IPS-20b (cell line): ENCODE results near the gene CDC37L1.

ENCODE experiments used
- H3K27ac ChIP-seq: one replicate; pipeline ENCODE4 v1.5.1; 2013; ENCODE audit warnings: low read length
- H3K27me3 ChIP-seq: 2 replicates; pipeline ENCODE4 v1.6.1; 2013; ENCODE audit warnings: mild to moderate bottlenecking, low read length, inconsistent platforms; ENCODE audit not compliant: insufficient read depth
- H3K36me3 ChIP-seq: 2 replicates; pipeline ENCODE4 v1.6.1; 2013; ENCODE audit warnings: low read depth, mild to moderate bottlenecking, inconsistent platforms, low read length, moderate library complexity; ENCODE audit not compliant: insufficient read depth
- H3K4me1 ChIP-seq: 2 replicates; pipeline ENCODE4 v1.6.1; 2013; ENCODE audit warnings: mild to moderate bottlenecking, control low read depth, inconsistent platforms, low read length, moderate library complexity; ENCODE audit not compliant: insufficient read depth
- H3K4me3 ChIP-seq: 2 replicates; pipeline ENCODE4 v1.5.1; 2013; ENCODE audit warnings: mild to moderate bottlenecking, low read length, inconsistent platforms
- H3K9ac ChIP-seq: 2 replicates; pipeline ENCODE4 v1.6.1; 2013; ENCODE audit warnings: low read depth, mild to moderate bottlenecking, inconsistent platforms, low read length, moderate library complexity
- H3K9me3 ChIP-seq: 2 replicates; pipeline ENCODE4 v1.6.1; 2013; ENCODE audit warnings: mild to moderate bottlenecking, low read depth, low read length, inconsistent platforms; ENCODE audit not compliant: insufficient read depth

CDC37L1 gene

DNA sequence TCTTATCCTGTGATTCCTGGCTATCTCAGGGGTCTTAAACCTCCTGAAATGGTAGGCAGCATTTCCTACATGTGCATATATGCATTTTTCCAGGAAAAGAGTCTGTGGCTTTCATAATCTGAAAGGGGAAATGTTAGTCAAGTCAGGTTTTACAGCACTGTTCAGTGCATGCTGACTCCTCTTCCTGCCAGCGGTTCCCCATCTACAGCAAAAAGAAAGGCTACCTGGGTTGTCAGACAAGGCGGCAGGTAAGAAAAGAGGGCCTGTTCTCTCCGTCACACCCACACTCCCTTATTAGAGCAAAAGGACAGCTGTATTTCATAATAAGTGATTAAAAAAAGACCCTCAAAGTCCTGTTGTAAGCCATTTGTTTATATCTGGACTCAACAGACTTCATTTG lies 8.8 kb upstream of the CDC37L1 start:
- H3K4me1 ChIP-seq, result peaks cover 10% of the 10 kb centered on the region; the same call in 1 of the 2 replicates
- H3K9ac ChIP-seq, result no peak overlapping the region
- H3K9me3 ChIP-seq, result no peaks in the 10 kb centered on the region
- peaks cover 17% of the 10 kb centered on the region; the same call in 1 of the 2 replicates for H3K27me3 ChIP-seq
- H3K36me3 ChIP-seq, result no peaks in the 10 kb centered on the region
- no peak overlapping the region for H3K4me3 ChIP-seq
- no peak overlapping the region for H3K27ac ChIP-seq

DNA sequence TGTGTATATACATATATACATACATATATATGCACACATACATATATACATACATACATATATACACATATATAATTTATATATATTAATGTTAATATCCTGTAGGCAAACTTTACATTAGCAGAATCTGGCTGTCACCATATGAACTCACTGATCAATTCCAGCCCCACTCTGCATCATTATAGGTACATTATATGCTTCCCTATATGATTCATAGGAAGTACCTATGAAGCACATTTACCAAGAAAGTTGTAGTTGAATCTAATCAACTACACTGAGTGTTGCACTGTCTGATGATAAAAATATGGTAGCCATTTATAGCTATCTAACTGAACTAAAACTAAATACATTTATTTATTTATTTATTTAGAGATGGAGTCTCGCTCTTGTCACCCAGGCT lies 7.6 kb upstream of the CDC37L1 start:
- no peaks in the 10 kb centered on the region for H3K36me3 ChIP-seq
- no peak overlapping the region for H3K9ac ChIP-seq
- H3K4me1 ChIP-seq, result peaks cover 5% of the 10 kb centered on the region; the same call in 1 of the 2 replicates
- peaks cover 8% of the 10 kb centered on the region; the same call in 1 of the 2 replicates for H3K27me3 ChIP-seq
- no peak overlapping the region for H3K4me3 ChIP-seq
- H3K27ac ChIP-seq, result no peak overlapping the region
- H3K9me3 ChIP-seq, result no peaks in the 10 kb centered on the region

DNA sequence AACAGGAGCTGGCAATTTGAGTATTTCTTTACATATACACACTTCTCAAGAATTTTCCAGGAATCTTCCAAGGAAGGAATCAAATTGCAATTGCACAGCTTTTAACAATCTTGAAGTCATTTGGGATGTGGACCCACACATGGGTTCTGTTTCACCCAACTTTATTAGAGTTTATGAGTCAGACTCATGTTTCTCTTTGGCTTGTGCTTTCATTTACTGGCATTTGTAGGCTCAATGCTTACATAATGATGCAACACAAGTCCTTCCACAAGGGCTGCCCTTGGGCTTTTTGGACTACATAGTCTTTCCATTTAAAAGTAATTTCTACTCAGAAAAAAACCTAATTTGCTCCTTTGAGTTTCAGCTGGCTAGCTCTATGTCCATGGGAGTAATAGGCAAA lies 4.6 kb upstream of the CDC37L1 start:
- H3K4me1 ChIP-seq, result peaks cover 14% of the 10 kb centered on the region; the same call in 1 of the 2 replicates
- H3K4me3 ChIP-seq, result no peak overlapping the region
- no peak overlapping the region for H3K27ac ChIP-seq
- no peaks in the 10 kb centered on the region for H3K9me3 ChIP-seq
- no peaks in the 10 kb centered on the region for H3K36me3 ChIP-seq
- H3K27me3 ChIP-seq, result no peaks in the 10 kb centered on the region
- no peak overlapping the region for H3K9ac ChIP-seq

DNA sequence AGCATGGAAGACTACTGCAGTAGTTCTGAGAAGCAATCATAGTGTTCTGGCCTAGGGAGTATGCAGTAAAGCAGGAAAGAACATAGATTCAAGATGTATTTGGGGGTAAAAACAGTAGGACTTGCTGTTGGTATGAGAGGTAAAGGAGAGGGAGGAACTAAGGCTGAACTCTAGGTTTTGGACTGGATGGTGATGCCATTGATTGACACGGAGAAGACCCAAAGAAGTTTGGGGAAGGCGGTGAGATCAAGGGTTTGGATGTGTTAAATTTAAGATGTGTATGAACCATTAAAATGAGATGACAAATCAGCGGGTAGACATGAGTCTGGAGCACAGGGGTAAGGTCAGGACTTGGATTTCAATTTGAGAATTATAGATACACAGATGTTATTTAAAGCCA lies 2.0 kb upstream of the CDC37L1 start:
- Histone ChIP-seq H3K4me1 (peaks cover 15% of the 10 kb centered on the region; the same call in 1 of the 2 replicates), H3K27ac (no peak overlapping the region)

DNA sequence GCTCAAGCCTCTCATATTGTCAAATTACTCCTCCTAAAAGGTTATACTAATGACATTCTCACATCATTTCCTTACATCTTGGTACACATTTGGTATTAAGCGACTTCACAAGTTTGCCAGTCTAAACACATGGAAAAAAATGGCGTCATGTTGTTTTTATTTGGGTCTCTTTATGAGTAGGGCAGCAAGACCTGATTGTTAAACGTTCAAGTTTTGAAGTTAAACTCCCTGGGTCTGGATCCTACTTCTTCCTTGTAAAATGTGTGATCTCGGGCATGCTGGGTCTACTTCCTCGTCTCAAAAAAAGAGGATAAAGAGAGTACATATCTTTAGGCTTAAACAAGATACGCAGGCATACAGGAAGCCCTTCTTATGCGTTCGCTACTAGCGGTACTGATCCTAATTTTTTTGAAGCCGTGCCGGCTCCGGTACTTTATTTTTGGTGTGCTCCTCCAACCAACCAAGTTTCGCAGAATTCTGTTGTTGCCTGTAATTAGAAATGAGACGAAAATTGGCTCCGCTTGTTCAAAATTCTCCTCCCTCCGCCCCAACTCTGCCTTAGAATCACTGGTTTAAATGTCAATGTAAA lies 596 bp upstream of the CDC37L1 start:
- peak overlapping the region; percentile 91 for H3K4me3 ChIP-seq
- H3K4me1 ChIP-seq, result peaks cover 15% of the 10 kb centered on the region; the same call in 1 of the 2 replicates
- H3K36me3 ChIP-seq, result no peaks in the 10 kb centered on the region
- peak overlapping the region; percentile 96 for H3K27ac ChIP-seq
- H3K9ac ChIP-seq, result peak overlapping the region; percentile 99
- no peaks in the 10 kb centered on the region for H3K9me3 ChIP-seq
- H3K27me3 ChIP-seq, result no peaks in the 10 kb centered on the region

More for the DNA sequence above, 2.0 kb upstream of the CDC37L1 start:
- H3K36me3 ChIP-seq, result no peaks in the 10 kb centered on the region
- no peaks in the 10 kb centered on the region for H3K27me3 ChIP-seq
- H3K9me3 ChIP-seq, result no peaks in the 10 kb centered on the region
- H3K4me3 ChIP-seq, result no peak overlapping the region
- H3K9ac ChIP-seq, result no peak overlapping the region

DNA sequence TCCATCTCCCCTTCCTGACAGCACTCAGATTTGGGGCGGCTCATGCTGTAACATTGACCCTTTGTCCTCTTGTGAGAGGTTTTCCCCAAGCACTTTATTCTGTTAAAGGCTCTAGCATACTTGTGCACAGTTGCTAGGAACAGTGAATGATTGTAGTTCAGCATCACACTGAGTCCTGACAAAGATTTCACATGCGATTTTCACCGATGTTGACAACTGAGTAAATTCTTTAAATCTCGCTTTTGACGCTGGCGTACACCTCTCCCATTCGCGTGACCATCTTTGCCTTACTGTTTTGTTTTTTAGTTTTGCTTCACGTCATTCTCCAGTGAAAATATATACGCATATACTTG lies 780 bp downstream of the CDC37L1 start:
- Histone ChIP-seq H3K4me1 (peaks cover 15% of the 10 kb centered on the region; the same call in 1 of the 2 replicates), H3K4me3 (peak overlapping the region; percentile 91), H3K36me3 (peaks cover 5% of the 10 kb centered on the region), H3K27me3 (no peaks in the 10 kb centered on the region), H3K9me3 (no peaks in the 10 kb centered on the region), H3K27ac (no peak overlapping the region), H3K9ac (peak overlapping the region; percentile 99)

DNA sequence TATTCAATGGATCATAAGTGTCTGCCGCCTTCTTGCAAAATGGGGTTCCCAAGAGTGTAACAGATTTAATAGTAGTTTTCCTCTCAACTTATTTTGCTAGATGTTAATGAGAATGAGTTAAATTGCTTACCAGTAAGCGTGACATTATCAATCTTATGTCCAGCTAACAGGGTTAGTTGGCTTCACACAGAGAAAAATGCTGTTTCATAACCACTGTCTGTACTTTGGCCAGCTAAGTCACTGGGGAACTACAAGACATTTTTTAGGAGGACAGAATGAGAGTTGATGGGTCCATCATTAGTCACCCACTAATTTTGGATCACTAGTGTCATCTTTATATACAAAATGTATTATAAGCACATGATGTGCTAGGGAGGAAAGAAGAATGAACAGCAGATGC lies 1.4 kb downstream of the CDC37L1 start:
- H3K9ac ChIP-seq, result peak overlapping the region; percentile 99; the same call in 1 of the 2 replicates
- H3K4me1 ChIP-seq, result peaks cover 15% of the 10 kb centered on the region; the same call in 1 of the 2 replicates
- H3K27ac ChIP-seq, result no peak overlapping the region
- no peaks in the 10 kb centered on the region for H3K9me3 ChIP-seq
- peak overlapping the region; percentile 91 for H3K4me3 ChIP-seq
- H3K27me3 ChIP-seq, result no peaks in the 10 kb centered on the region
- H3K36me3 ChIP-seq, result peaks cover 11% of the 10 kb centered on the region

DNA sequence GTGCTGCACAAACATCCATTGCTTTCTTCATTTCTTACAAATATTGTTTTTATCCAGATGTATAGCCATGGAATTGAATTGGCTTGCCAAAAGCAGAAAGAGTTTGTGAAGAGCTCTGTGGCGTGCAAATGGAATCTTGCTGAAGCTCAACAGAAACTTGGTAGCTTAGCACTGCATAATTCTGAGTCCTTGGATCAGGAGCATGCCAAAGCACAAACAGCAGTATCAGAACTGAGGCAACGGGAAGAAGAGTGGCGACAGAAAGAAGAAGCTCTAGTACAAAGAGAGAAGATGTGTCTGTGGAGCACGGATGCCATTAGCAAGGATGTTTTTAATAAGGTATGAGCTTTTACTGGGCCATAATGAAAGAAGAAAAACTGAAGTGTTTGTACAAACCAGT lies 5.5 kb downstream of the CDC37L1 start:
- H3K4me1 ChIP-seq, result peaks cover 6% of the 10 kb centered on the region; the same call in 1 of the 2 replicates
- no peak overlapping the region for H3K4me3 ChIP-seq
- H3K27ac ChIP-seq, result no peak overlapping the region
- H3K9me3 ChIP-seq, result no peaks in the 10 kb centered on the region
- H3K27me3 ChIP-seq, result no peaks in the 10 kb centered on the region
- H3K9ac ChIP-seq, result no peak overlapping the region
- peaks cover 25% of the 10 kb centered on the region for H3K36me3 ChIP-seq

DNA sequence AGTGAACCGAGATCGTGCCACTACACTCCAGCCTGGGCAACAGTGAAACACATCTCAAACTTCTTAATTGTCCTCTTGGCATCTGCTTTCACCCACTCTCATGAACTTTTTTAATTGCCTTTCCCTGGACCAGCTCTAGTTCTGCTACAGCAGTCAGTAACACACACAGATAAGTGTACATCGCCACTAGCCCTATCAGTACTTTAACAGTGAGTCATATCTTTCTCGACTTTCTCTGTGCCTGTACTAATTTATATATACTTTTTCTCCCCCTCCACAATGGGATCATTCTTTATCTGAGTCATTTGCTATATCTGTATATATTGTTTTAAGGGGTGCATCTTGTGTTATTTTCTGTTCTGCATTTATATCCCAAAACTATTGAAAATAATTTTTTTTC lies 6.7 kb downstream of the CDC37L1 start:
- Histone ChIP-seq H3K36me3 (peaks cover 38% of the 10 kb centered on the region), H3K27me3 (no peaks in the 10 kb centered on the region), H3K4me3 (no peak overlapping the region), H3K9me3 (no peaks in the 10 kb centered on the region), H3K9ac (no peak overlapping the region), H3K4me1 (no peaks in the 10 kb centered on the region), H3K27ac (no peak overlapping the region)

DNA sequence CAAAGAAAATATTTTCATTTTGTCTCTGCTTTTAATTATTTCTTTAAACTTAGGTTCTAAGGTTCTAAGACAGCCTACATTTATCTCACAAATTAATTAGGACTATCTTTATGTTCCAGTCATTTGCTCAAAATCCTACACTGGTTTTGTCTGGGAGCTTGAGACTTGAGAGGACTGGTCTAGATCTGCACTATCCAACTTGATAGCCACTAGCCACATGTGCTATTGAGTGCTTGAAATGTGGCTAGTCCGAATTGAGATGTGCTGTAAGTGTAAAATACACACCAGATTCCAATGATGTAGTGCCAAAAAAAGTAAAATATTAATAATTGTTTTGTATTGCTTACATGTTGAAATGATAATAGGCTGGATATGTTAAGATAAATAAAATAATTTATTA lies 7.2 kb downstream of the CDC37L1 start:
- Histone ChIP-seq H3K36me3 (peaks cover 42% of the 10 kb centered on the region), H3K9me3 (no peaks in the 10 kb centered on the region), H3K4me1 (no peaks in the 10 kb centered on the region), H3K9ac (no peak overlapping the region), H3K4me3 (no peak overlapping the region), H3K27ac (no peak overlapping the region), H3K27me3 (no peaks in the 10 kb centered on the region)

DNA sequence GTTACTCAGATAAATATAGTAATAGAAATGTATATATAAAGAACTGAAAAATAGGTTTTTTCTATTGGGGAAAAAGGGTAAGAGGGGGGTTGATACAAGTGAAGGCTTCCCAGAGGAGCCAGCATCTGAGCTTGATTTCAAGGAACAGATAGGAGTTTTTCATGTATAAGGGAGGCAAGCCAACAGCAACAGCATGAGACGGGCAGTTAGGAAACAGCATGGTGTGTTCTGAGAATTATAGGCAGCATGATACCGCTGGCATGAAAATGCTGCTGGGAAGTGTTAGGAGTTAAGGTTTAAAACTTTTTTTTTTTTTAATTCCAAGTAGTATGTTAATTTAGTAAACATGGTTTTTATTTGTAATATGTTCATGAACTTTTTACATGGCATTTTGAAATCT lies 9.7 kb downstream of the CDC37L1 start:
- H3K4me3 ChIP-seq, result no peak overlapping the region
- H3K27me3 ChIP-seq, result no peaks in the 10 kb centered on the region
- peaks cover 45% of the 10 kb centered on the region for H3K36me3 ChIP-seq
- no peak overlapping the region for H3K27ac ChIP-seq
- no peaks in the 10 kb centered on the region for H3K4me1 ChIP-seq
- H3K9ac ChIP-seq, result no peak overlapping the region
- H3K9me3 ChIP-seq, result no peaks in the 10 kb centered on the region

DNA sequence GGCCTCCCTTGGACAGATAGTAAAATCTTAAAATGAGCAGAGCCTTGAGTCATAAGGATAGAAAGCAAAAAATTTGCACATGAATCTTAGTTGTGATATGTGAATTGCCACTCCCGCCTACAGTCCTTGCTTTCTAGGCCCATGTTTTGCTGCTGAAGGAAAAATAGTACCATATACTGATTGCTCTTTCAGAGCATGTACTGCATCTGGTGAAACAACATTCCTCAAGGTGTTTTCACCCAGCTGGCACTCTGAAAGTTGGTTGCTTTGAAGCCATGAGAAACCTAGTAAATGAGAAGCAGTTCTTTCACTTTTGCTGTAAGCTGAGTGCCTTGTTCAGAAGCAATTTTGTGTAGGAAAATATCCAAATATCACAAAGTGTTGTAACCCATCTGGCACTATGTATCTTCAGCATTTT lies 10.3 kb downstream of the CDC37L1 start:
- Histone ChIP-seq H3K4me1 (no peaks in the 10 kb centered on the region), H3K27me3 (no peaks in the 10 kb centered on the region), H3K36me3 (peaks cover 48% of the 10 kb centered on the region), H3K9ac (no peak overlapping the region), H3K9me3 (no peaks in the 10 kb centered on the region), H3K4me3 (no peak overlapping the region), H3K27ac (no peak overlapping the region)
